Stimulated activated CD8-positive, alpha-beta memory T cell treated with anti-CD3 and anti-CD28 coated beads, Interleukin-12 subunit alpha, Interleukin-12 subunit beta, amount 100 ng/mL, for 1 hour (primary cell): ENCODE data around the gene AOC2.
"Not testable (repeated sequence)": the region's sequence is repeated elsewhere in the genome, so short reads cannot be mapped to it uniquely, and the experiment has no call there.

Experiments
- DNase-seq: peaks from one replicate; pipeline ENCODE4 v3.0.0-alpha.2; 2020; ENCODE audit warnings: low read depth

AOC2 gene

GRCh38 chr17:42855048-42855596 lies 10.7 kb downstream of the AOC2 start:
- DNase-seq, result no peak

- DNase-seq, result not testable (repeated sequence)
Observed at GRCh38 chr17:42856093-42856492, 11.7 kb downstream of the AOC2 start.

GRCh38 chr17:42856516-42856915 lies 12.1 kb downstream of the AOC2 start:
- DNase-seq, result not testable (repeated sequence)

GRCh38 chr17:42857389-42857788 lies 13.0 kb downstream of the AOC2 start:
- no peak for DNase-seq

- no peak for DNase-seq
Observed at GRCh38 chr17:42865638-42866094, 21.3 kb downstream of the AOC2 start.

GRCh38 chr17:42866216-42866615 lies 21.8 kb downstream of the AOC2 start:
- DNase-seq, result no peak

- DNase-seq, result no peak
Observed at GRCh38 chr17:42866631-42867575, 22.5 kb downstream of the AOC2 start.

- not testable (repeated sequence) for DNase-seq
Observed at GRCh38 chr17:42867694-42868261, 23.4 kb downstream of the AOC2 start.

GRCh38 chr17:42868338-42868737 lies 24.0 kb downstream of the AOC2 start:
- no peak for DNase-seq

GRCh38 chr17:42871647-42872046 lies 27.3 kb downstream of the AOC2 start:
- DNase-seq, result no peak

- DNase-seq, result no peak
Observed at GRCh38 chr17:42872251-42872965, 28.0 kb downstream of the AOC2 start.

GRCh38 chr17:42873315-42873714 lies 28.9 kb downstream of the AOC2 start:
- no peak for DNase-seq

- DNase-seq, result not testable (repeated sequence)
Observed at GRCh38 chr17:42873932-42874695, 29.7 kb downstream of the AOC2 start.

- DNase-seq, result no peak
Observed at GRCh38 chr17:42877037-42877436, 32.7 kb downstream of the AOC2 start.

GRCh38 chr17:42878123-42878880 lies 33.9 kb downstream of the AOC2 start:
- DNase-seq, result no peak

GRCh38 chr17:42878924-42879595 lies 34.7 kb downstream of the AOC2 start:
- no peak for DNase-seq

GRCh38 chr17:42879596-42879985 lies 35.2 kb downstream of the AOC2 start:
- no peak for DNase-seq

GRCh38 chr17:42880776-42881310 lies 36.5 kb downstream of the AOC2 start:
- DNase-seq, result no peak

GRCh38 chr17:42881706-42882105 lies 37.3 kb downstream of the AOC2 start:
- not testable (repeated sequence) for DNase-seq

- no peak for DNase-seq
Observed at GRCh38 chr17:42882166-42882565, 37.8 kb downstream of the AOC2 start.
